ENCODE measurements around the gene USP12. TPM values are rescaled to one million over a fixed set of nuclear protein-coding genes. Genes with fewer than 3 reads are reported as not detected.

The USP12 gene
- total and polyA plus RNA-seq, 4 donors: 5.7 to 43.7 (median 11.9) TPM

DNA sequence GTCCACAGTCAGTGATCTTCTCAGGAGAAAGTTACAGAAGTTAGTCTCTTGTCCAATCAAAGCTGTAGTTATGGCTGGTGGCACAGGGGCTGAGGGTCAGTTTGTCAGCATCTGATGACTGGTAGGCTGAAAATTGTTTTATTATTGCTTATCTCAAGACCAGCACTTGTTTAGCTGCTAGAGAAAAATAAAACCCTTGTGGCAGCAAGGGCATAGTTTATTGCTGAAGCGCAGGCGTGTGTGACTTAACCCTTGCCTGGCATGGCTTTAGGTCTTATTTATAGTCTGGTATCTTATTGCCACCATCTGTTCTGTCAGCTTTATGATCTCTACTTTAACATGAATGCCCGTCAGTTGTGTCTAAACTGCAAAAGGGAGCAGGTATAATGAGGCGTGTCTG lies 154.7 kb downstream of the USP12 start:
- H3K4me1 ChIP-seq (ENCODE audit: control insufficient read depth in 4 of 4, insufficient read depth in 4 of 4, low read length in 3 of 4): peaks cover 0 to 17% (median 9%) of the 10 kb centered on the region in 4 donors
- no peaks in the 10 kb centered on the region for H3K27me3 ChIP-seq (ENCODE audit: control insufficient read depth in 4 of 4, insufficient read depth in 4 of 4, low read length in 3 of 4)
- no peak overlapping the region for H3K9ac ChIP-seq (ENCODE audit: low read depth in 1 of 2, low read length in 2 of 2)
- H3K27ac ChIP-seq (ENCODE audit: low read depth in 1 of 2, low read length in 2 of 2): no peak overlapping the region
- 87% methylated on average over 4 of the region's 4 CpGs for WGBS
- no peak overlapping the region for H3K4me3 ChIP-seq (ENCODE audit: low read depth in 1 of 3, low read length in 3 of 3)
- H3K9me3 ChIP-seq (ENCODE audit: control insufficient read depth in 4 of 4, low read length in 3 of 4): no peaks in the 10 kb centered on the region
- no peaks in the 10 kb centered on the region for H3K36me3 ChIP-seq (ENCODE audit: control insufficient read depth in 4 of 4, insufficient read depth in 3 of 4, low read depth in 1 of 4, low read length in 3 of 4)
- no peak for DNase-seq (ENCODE audit: low spot score)
- TF ChIP-seq FOXA2 (IDR thresholded peaks at IDR 0.05) (no peak), JUND (IDR thresholded peaks at IDR 0.05) (no peak), EGR1 (IDR thresholded peaks at IDR 0.05; ENCODE audit: low read depth in 2 of 2) (no peak), GABPA (IDR thresholded peaks at IDR 0.05 in 1 of 2, conservative IDR thresholded peaks at IDR 0.05 in 1 of 2) (no peak), FOXA1 (IDR thresholded peaks at IDR 0.05) (no peak), HNF4A (conservative IDR thresholded peaks at IDR 0.05) (no peak), YY1 (IDR thresholded peaks at IDR 0.05) (no peak), HNF4G (IDR thresholded peaks at IDR 0.05) (no peak), RAD21 (IDR thresholded peaks at IDR 0.05) (no peak)
- TF ChIP-seq, protein P1, sequence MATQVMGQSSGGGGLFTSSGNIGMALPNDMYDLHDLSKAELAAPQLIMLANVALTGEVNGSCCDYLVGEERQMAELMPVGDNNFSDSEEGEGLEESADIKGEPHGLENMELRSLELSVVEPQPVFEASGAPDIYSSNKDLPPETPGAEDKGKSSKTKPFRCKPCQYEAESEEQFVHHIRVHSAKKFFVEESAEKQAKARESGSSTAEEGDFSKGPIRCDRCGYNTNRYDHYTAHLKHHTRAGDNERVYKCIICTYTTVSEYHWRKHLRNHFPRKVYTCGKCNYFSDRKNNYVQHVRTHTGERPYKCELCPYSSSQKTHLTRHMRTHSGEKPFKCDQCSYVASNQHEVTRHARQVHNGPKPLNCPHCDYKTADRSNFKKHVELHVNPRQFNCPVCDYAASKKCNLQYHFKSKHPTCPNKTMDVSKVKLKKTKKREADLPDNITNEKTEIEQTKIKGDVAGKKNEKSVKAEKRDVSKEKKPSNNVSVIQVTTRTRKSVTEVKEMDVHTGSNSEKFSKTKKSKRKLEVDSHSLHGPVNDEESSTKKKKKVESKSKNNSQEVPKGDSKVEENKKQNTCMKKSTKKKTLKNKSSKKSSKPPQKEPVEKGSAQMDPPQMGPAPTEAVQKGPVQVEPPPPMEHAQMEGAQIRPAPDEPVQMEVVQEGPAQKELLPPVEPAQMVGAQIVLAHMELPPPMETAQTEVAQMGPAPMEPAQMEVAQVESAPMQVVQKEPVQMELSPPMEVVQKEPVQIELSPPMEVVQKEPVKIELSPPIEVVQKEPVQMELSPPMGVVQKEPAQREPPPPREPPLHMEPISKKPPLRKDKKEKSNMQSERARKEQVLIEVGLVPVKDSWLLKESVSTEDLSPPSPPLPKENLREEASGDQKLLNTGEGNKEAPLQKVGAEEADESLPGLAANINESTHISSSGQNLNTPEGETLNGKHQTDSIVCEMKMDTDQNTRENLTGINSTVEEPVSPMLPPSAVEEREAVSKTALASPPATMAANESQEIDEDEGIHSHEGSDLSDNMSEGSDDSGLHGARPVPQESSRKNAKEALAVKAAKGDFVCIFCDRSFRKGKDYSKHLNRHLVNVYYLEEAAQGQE (IDR thresholded peaks at IDR 0.05): no peak
- TF ChIP-seq, protein P2, sequence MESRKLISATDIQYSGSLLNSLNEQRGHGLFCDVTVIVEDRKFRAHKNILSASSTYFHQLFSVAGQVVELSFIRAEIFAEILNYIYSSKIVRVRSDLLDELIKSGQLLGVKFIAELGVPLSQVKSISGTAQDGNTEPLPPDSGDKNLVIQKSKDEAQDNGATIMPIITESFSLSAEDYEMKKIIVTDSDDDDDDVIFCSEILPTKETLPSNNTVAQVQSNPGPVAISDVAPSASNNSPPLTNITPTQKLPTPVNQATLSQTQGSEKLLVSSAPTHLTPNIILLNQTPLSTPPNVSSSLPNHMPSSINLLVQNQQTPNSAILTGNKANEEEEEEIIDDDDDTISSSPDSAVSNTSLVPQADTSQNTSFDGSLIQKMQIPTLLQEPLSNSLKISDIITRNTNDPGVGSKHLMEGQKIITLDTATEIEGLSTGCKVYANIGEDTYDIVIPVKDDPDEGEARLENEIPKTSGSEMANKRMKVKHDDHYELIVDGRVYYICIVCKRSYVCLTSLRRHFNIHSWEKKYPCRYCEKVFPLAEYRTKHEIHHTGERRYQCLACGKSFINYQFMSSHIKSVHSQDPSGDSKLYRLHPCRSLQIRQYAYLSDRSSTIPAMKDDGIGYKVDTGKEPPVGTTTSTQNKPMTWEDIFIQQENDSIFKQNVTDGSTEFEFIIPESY (IDR thresholded peaks at IDR 0.05): no peak
- TF ChIP-seq, protein P3, sequence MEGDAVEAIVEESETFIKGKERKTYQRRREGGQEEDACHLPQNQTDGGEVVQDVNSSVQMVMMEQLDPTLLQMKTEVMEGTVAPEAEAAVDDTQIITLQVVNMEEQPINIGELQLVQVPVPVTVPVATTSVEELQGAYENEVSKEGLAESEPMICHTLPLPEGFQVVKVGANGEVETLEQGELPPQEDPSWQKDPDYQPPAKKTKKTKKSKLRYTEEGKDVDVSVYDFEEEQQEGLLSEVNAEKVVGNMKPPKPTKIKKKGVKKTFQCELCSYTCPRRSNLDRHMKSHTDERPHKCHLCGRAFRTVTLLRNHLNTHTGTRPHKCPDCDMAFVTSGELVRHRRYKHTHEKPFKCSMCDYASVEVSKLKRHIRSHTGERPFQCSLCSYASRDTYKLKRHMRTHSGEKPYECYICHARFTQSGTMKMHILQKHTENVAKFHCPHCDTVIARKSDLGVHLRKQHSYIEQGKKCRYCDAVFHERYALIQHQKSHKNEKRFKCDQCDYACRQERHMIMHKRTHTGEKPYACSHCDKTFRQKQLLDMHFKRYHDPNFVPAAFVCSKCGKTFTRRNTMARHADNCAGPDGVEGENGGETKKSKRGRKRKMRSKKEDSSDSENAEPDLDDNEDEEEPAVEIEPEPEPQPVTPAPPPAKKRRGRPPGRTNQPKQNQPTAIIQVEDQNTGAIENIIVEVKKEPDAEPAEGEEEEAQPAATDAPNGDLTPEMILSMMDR (IDR thresholded peaks at IDR 0.05; ENCODE audit: low read depth, low read length, missing input control): no peak

Other genes with a start within 250 kb of the USP12 start
- gene RPL21, start 79.7 kb upstream of the USP12 start, total RNA-seq: 100 to 1,000 TPM; 206 to 626 TPM
- gene RPL21, start 79.7 kb upstream of the USP12 start, polyA plus RNA-seq: 100 to 1,000 TPM; 257 to 648 TPM
- 1 to 10 TPM; 2.7 to 5.3 TPM for gene RASL11A, start 99.0 kb upstream of the USP12 start, total RNA-seq
- gene RASL11A, start 99.0 kb upstream of the USP12 start, polyA plus RNA-seq: 1 to 10 TPM; 2.5 to 5.6 TPM

Data from liver (tissue), 9 donors.